Kidney glomerular epithelial cell (primary cell): ENCODE results near the gene ARMC8.
"Not testable (repeated sequence)": the region's sequence is repeated elsewhere in the genome, so short reads cannot be mapped to it uniquely, and the experiment has no call there.

Experiments
- DNase-seq: peaks from one replicate; lab custom pipeline; 2025; lab: John Stamatoyannopoulos, UW

ARMC8 gene

DNA sequence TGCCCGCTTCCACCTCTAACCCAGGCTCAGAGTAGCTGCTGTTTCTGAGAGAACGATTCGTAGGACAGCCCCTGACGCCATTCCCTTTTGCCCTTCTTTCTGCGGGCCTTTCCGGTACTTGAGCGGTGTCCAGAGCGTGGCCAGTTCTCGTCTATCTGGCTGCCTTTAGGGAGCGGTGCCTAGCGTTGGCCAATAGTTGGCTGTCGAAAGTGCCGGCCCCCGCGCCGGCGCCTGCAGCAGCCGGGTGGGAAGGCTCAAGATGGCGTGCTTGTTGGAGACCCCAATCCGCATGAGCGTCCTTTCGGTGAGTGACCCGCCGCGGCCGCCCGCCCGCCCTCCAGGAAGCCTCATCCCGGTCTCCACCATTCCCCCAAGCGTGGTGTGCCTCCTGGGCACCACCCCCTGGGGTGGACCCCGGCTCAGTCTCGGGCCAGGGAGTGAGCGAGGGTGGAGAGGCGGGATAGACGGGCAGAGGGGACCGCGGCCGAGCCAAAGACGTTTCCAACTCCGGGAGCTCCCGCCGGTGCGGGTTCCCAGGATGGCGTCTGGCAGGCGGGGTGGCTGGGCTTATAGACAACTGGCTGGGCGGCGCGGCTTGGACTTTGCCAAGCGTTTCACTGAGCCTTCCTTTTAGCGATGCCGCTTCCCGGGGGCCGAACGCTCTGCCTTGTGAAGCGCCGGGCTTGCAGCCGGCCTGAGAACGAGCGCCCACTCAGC, at the start of gene ARMC8:
Gene ARMC8, plus strand, starts transcription at position 6 of the 717 bp plus-strand sequence. Its CDS starts 254 bp downstream, at position 260.
- peak; percentile 47 for DNase-seq

- DNase-seq, result no peak
Measured at GRCh38 chr3:138137861-138138260, 49.2 kb upstream of the ARMC8 start.

- no peak for DNase-seq
Measured at GRCh38 chr3:138139691-138140090, 47.4 kb upstream of the ARMC8 start.

GRCh38 chr3:138140940-138141339, 46.2 kb upstream of the ARMC8 start:
- no peak for DNase-seq

GRCh38 chr3:138142181-138142580, 44.9 kb upstream of the ARMC8 start:
- not testable (repeated sequence) for DNase-seq

DNA sequence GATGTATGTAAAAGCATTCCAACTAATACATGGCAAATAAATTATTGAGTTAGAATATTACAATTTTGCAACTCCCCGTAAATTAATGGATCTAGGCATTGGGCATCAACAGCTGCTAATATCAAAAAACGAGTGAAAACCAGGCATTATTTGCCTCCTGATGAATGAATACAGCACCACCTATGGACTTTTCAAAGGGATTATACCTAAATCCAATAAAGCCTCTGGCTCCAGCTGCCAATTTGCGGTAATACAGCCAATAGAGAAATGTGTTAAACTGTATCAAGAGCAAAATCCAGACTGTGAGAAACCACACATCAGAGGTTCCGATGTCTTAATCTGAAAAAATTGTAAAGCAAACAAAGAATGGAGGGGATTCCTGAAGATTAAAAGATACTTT, 38.6 kb upstream of the ARMC8 start:
- no peak for DNase-seq

- DNase-seq, result no peak
Measured at GRCh38 chr3:138154534-138154933, 32.6 kb upstream of the ARMC8 start.

DNA sequence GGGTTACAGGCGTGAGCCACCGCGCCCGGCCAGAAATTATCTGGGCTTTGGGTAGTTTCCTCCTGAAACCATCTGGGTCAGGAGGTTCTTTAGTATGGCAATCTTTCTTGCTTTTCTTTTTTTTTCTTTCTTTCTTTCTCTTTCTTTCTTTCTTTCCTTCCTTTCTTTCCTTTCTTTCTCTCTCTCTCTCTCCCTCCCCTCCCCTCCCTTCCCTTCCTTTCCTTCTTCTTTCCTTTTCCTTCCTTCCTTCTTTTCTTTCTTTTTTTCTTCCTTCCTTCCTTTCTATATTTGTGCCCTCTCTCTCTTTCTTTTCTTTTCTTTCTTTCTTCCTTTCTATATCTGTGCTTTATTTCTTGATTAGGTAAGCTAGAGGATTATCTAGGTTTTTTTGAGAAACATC, 29.4 kb upstream of the ARMC8 start:
- DNase-seq, result no peak

DNA sequence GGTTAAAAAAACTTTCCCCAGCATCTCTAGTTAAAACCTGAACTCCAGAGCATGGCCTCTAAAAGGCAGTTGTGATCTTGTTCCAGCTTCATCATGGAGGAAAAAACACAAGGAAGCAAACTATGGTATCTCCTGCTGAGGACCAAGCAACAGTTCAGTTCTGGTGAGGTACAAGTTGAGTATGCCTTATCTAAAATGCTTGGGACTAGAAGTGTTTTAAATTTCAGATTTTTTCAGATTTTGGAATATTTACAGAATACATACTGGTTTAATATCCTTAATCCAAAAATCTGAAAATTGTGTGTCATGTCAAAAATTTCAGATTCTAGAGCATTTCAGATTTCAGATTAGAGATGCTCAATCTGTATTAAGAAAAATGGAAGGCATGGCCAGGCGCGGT, 22.0 kb upstream of the ARMC8 start:
- no peak for DNase-seq

GRCh38 chr3:138172625-138173024, 14.5 kb upstream of the ARMC8 start:
- no peak for DNase-seq

DNA sequence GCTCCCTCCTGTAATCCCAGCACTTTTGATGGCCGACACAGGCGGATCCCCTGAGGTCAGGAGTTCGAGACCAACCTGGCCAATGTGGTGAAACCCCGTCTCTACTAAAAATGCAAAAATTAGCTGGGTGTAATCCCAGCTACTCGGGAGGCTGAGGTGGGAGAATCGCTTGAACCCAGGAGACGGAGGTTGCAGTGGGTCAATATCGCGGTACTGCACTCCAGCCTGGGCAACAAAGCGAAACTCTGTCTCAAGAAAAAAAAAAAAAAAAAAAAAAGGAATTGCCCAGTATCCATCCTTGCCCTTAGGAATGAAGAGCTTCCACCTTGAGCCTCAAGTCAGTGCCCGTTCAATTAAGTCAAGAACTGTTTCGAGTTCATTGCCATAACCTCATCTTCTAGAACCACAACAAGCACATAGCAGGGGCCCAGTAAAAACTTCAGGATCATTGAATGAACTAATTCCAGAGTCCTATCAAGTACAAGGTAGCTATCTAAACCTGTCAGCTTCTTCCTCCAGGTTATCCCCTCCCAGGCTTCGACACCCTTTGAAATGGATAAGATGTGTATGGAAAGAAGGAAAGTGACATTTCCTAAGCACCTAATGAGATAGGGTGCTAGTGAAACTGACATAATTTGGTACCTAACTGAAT, 13.2 kb upstream of the ARMC8 start:
- DNase-seq, result no peak

DNA sequence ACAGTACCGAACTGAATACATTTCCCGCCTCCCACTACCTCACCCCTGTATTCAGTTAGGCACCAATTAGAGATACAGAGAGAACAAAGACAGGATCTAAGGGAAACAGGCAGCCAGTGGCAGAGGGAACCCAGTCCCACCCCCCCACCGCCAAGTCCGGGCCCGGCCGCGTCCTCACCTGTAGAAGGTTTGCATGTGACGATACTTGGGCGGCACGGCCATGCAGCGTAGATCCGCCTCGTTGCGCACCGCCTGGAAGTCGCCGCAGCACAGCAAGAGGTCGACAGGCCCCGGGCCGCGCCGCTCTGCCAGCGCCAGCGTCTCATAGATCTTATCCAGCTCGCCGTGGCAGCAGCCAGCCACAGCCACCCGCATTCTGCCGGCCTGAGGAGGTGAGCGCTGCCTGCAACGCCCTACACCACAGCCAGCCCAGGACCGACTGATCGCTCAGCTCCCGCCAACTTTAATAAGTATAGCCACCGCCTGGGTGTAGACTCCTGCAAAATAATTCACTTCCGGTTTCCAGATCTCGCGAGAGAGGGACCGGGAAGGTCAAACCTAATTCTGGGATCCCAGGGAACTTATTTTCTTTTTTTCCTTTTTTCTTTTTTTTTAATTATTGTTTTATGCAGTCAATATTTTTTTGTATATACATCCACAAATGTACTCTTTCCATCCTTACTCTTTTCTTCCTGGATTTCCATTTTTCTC, 12.5 kb upstream of the ARMC8 start, which contains the start of gene DBR1:
Gene DBR1, minus strand, starts transcription at position 501 of the 711 bp plus-strand sequence. Its CDS starts 126 bp downstream, at position 375.
- DNase-seq, result peak; percentile 91

DNA sequence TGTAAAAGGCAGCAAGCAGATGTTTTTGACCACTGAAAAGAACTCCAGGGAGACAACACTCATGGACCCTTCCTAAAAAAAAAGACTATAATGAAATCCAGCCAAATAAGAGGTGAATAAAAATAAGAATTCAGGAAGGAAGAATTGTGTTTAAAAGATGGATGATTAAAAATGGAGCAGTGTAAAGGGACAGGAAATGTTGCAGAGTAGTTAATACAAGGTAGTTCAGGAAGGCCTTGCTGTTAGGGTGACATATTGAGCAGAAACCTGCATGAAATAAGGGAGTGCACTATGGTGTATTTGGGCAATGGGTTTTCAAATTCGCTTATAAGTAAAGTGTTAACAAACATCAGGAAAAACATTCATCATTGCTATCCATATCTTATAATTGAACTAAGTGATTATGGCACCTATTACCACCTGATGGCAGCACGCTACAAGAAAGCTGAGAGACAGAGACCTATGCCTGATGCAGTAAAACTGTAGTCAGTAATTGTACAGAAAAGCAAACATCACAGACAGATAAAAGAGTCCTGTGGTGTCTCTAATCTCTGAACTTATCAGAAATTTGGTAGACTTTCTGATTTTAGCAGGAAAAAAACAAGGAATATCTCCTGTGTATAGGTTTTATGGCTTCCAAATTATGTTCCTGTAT, 6.6 kb upstream of the ARMC8 start:
- peak; percentile 34 for DNase-seq

DNA sequence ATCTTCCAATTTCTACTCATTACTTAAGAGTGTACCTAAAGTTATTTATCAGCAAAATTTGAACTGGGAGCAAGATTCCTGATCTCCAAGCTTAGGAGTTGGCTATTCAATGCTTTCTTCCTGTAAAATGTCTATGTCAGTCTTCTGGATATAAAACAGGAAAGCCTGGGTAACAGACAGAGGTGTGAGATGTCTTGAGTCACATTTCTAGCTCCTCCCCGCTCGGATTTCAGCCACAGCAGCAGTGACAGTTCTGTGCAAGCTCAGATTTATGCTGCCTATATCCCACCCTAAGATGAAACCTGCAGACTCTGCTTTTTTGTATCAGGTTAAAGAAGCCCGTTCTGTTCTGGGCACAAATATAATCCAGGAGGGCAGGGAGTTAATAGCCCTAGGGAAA, 2.1 kb upstream of the ARMC8 start:
- DNase-seq, result no peak

GRCh38 chr3:138186221-138186620, 880 bp upstream of the ARMC8 start:
- no peak for DNase-seq

GRCh38 chr3:138186803-138187295, 252 bp upstream of the ARMC8 start:
- DNase-seq, result peak; percentile 90

DNA sequence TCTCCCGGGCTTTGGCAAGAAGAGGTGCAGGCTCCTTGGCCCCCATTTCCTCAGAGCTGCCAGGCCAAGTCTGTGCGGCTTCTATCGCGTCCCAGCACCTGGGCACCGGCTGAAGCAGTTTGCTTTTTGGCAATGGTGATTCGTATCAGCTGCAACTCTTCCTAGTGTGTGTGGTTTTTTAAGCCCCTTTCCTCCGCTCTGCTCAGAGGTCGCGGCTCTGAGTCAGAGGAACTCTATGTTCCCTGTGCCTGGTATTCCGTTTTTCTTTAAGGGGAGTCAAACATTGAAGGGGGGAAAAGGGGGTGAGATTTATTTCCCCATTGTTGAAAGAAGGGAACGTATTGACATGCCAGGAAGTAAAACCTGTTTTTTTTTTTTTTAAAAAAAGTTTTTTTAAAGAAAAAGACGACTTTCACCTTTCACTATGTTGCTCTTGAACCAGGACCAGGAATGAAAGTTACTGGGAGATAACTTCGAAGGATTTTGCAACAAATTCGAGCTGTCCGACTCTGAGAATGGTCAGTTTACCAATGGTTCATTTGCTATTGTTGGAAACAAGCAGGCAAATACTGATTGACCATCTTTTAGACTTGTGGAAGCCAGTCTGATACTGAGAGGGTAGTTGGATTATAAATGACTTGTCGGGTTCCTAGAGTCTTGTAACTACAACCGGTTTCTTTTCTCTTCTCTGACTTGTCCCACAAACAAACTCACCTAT, 1.1 kb downstream of the ARMC8 start:
- peak; percentile 27 for DNase-seq

GRCh38 chr3:138195481-138195880, 8.4 kb downstream of the ARMC8 start:
- DNase-seq, result no peak

DNA sequence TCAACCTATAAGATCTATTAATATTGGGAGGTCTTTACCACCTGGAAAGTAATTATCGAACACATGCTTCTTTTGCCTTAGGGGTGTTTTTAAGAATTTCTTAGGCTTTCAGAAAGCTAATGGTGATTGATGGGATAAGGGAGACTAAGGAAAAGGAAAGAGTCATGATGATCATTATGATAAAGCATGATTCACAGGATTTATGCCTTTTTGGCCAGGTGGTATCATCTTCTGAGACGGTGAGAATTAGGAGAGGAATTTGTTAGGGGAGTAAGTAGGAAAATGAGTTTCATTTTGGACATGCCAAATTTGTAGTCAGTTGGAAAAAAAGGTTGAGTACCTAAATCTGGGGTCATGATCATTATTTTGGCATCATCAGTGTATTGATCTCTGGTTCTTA, 8.9 kb downstream of the ARMC8 start:
- no peak for DNase-seq

DNA sequence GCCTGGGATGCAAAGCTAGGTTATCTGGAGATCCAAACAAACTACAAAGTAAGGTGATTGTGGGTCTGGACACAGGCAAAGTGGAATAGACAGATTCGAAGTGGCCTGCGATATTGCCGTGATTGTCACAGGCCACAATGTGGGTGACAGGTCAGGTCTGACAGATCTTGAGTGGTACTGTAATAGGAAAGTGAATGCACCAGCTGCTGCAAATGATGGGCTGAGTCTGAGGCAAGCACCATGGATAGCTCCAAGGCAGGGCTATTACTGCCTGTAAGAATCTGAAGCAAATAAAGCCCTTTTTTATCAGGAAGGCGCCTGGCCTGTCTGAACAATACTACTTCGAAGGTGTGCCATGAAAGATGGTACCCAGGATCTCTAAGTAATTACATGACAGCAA, 10.0 kb downstream of the ARMC8 start:
- peak; percentile 11 for DNase-seq

GRCh38 chr3:138197524-138197923, 10.4 kb downstream of the ARMC8 start:
- DNase-seq, result no peak

DNA sequence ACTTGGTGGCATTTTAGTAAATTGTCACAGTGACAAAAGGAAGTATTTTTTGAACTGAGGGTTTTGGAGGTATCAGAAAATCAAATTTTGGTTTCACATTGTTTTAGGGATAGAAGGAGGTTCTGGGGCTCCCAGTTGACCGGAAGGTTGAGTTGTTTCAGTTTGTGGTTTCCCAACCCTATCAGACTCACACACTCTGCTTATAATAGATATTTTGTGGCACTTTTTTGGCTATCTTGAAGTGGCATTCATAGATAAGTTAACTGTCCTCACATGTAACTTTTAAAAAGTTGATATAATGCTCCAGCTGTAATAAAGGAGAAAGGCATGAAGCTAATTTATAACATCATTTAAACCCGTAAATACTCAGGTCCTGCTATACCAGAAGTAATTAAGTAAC, 12.8 kb downstream of the ARMC8 start:
- no peak for DNase-seq
